AML-193 (cell line): ENCODE data around the gene ARL14.

ENCODE experiments used
- DNase-seq, 2 experiments: peaks; one replicate each; lab custom pipeline; 2025; lab: John Stamatoyannopoulos, UW

ARL14 gene

DNA sequence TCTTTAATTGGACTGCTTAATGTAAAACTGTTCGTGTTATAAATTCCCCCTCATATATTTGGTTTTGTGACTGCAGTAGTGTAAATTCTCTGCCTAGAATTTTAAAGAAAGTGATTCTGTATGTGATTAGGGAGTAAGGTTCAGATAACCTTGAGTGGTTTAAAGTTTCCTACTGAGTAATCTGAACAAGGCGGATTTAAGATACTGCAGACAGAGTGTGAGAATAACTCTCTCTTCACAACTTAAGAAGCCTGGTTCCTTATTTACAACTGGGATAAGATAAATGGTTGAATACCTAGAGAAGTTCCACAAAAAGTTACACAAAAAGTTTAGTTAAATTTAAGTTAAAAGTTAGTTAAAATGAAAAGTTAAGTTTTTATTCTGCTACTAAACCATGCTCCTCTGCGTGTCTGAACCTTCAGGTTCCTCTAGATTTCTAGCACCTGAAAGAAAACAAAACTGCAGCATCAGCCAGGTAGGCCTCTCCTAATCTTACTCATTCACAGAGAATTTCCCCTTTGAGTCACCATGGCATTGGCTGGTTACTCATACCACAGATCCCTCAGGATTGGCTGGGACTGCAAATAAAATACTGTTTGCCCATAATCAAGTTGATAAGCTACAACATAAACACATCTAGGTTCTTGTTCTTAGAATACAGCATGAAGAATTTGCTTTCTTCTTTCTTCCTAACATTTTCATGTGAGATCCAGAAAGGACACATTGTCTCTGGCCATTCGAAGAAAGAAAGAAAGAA lies at the start of gene ARL14:
Gene ARL14 (plus strand): TSS at position 614 of the 757 bp plus-strand sequence. CDS start 187 bp downstream, outside the sequence.
- no peak for DNase-seq

DNA sequence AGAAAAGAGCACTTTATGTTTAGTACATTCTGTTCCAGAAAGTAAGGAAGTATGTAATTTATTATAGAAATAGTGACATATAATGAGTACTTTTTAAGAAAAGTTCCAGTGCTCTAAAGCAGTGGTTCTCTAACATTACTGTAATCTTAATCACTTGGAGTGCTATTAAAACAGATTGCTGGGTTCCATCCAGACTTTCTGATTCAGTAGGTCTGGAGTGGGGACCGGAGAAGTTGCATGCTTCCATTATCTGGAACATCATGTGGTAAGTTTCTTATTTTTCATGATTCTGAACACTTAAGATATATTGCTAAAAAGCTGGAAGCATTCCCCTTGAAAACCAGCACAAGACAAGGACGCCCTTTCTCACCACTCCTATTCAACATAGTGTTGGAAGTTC lies 47.5 kb upstream of the ARL14 start:
- no peak for DNase-seq

DNA sequence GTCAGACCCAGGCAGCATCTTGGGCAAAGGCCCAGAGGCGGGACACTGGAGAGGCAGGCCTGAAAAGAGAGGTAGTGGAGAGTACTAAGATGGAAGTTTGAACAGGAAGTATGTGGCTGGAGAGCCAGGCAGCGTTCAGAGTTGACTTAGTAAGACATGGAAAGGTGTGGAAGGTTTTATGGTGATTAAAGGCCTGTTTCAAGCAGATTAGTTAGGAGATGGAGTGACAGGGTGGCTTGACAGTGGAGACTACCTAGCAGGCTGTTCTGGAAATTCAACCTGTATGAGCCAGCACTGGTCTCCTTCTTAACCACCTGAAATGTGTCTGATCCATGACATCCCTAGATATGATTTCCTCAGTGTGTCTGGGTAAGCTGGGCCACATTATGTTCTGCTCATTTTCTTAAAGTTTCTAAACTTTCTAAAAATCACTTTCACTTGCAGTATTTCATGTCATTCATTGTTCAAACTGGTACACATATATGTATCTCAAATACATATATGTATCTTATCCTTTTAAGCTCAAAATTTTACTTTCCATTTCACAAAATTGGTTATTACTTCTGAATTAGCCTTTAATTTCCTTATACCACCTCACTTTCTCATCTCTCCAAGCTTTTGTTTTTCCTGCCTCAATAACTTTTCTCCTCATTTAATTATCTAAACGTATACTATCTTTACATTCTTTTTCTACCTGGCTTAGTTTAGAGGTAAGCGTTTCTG lies 43.4 kb upstream of the ARL14 start:
- DNase-seq = no peak

DNA sequence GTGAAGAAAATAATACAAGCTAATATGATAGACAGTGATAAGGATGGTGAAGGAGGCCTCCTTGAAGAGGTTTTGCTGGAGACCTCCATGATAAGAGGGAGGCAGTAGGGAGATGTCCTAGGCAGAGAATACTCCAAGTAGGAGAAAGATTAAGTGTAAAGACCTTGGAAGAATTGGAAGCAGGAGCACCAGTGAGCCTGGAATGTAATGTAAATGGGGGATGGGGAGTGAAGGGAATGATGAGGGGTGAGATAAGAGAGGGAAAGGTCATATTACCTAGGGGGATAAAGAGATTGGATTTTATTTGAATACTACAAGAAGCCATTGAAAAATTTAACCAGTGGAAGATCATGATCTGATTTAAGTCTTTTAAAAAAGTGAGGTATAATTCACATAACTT lies 41.7 kb upstream of the ARL14 start:
- DNase-seq = no peak

DNA sequence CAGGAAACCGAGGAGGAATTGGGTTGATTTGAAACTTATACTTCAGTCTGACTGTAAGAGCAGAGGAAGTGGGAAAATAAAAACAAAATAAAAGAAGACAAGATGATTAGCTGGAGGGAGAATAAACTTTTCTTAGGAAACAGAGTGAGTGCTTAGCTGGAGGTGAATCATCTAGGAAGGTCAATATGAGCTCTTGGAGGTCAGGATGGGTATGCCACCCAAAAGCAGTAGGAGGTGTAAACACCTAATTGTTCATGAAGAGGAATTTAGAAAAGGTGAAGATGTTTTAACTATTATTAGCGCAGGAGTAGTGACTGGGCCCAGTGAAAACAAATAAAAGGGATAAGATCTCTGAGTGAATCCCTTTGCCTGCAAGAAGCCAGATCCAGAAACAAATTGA lies 39.9 kb upstream of the ARL14 start:
- DNase-seq = no peak

DNA sequence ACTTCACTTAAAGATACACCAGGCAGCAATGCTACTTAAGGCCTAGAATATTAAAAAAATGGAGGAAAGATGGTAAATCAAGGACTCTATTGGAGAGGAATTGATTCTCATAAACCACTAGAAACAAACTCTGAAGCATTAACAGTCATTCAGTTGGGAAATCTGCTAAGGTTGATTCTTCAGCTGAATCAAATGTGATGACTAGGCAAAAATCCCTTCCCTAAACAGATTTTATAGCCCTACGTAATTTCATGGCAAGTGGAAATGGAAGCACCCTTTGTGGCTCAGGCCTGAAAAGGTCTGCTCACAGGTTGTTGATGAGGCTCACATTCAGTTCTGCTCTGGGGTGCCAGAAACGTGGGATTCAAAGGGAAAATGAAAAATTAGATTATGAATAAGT lies 38.8 kb upstream of the ARL14 start:
- DNase-seq = no peak

DNA sequence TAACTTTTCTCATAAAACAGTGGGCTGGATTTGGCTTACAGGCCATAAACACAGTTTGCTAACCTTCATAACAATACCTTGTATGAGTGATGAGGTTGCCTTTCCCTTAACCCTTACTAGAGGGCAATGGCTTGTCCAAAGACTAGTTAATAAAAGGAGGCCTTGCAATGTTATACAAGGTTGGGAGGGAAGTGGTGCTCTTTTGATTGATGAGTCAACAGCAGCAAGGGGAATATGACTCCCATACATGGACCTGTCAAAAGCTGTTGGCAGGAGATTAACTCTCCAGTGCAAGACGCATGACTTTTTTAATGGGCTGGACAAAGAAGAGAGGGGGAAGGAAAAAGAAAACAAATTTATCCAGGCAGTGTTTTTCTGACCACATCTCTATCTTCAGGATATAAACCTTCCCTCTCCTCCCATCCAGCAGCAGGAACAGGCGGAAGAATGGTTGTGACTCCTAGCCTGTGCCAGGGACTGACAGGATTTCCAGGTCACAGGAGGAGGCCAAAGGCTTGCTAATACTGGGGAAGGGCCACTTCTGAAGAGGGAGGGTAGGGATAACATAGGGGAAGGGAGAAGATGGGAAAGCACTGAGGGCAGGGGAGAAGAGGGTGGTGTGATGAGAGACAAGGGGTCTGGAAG lies 35.2 kb upstream of the ARL14 start:
- DNase-seq = no peak

DNA sequence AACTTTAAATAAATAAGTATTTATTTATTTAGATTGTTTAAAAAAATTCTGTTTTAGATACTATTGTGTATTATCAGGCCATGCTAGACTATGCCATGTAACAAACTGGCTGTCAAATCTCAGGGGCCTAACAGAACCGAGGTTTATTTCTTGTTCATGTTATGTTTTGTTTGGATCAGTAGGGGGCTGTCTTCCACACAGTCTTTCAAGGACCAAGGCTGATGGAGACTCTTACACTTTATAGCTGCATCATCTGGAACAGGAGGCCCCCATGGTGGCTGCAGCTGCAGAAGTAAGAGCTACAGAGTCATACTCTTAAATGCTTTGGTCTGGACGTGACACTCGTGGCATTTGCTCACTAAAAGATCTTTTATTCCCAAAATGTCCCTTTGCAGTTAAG lies 33.0 kb upstream of the ARL14 start:
- DNase-seq = no peak

DNA sequence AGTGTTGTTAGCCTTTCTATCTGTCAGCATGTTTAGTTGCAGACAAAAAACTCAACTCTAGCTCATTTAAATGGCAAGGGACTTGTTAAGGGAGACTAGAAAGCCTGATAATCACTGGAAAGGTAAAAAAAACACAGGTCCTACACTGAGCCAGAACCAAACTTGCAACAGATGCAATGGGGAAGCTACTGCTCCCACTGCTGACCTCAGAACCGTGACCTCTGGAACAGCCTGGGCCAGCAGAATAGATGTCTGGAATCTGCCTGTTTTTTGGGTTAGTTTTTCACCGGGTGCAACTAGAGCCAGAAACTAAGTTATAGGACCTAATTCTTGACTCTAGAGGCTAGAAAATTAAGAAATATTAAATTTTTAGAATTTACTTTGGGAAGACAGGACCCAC lies 32.5 kb upstream of the ARL14 start:
- DNase-seq = no peak

DNA sequence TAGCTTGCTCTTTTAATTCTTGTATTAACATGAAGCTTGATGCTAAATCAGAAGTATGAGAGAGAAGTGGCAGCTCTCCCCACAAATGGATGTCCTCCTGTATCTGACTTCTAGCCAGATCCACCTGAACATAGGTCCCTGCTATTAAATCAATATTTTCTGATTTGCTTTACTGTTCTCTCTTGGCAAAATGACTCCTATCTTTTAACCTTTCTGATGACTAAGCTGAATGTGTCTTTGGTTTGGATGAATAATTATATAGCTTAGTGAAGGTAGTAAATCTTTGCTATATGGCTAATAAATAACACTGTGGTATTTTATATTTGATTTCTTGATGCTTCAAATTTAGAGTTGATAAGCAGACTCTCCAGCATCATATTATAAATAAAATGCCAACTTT lies 28.3 kb upstream of the ARL14 start:
- DNase-seq = no peak

DNA sequence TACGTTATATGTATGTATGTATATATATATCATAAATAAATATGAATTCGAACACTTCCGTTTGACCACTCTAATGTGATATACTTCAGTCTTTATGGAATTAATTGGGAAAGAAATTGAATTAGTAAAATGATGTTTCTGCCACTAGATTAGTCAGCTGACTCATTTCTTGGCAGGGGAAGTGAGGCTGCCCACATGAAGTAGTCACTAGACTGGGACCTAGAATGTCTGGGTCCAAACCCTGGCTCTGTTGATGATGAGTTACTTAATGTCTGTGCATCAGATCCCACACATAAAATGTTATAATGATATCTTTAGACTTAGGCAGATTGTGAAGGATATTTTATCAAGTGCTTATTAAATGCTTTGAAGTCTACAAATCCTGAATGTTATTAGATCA lies 27.4 kb upstream of the ARL14 start:
- DNase-seq = no peak

DNA sequence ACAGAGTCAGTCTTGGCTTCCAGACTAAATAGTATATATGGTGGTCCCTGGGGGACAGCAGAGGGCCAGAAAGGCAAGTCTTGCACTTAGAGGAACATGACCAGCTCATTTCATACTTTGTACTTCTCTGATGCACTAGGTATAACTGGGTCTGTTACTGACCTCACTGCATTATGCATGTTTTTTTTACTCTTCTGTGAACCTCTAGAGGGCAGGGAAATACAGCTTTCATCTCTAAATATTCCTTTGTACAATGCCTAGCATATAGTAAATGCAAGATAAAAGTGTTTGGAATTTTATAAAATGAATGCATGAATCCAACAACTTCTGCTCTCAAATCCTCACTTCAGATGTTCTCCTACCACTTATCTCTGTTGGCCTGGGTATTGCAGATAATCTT lies 23.4 kb upstream of the ARL14 start:
- DNase-seq = no peak

DNA sequence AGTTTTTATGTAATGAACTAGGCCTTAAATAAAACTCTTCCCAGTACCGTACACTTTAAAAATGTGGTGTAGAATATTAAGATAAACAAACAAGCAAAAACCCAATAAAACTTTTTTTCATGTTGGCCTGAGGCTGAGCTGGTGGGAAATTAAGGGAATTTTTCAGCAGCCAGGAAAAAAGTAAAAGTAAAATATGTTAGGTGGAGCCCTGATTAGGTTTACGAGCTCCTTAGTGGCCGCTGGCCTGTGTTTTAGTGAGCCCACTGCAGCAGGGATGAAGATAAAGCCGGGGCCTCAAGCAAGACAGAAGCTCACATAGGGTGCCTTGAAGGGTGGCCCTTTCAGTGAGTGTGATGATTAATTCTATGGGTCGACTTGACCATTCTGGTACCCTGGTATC lies 16.1 kb upstream of the ARL14 start:
- no peak for DNase-seq

DNA sequence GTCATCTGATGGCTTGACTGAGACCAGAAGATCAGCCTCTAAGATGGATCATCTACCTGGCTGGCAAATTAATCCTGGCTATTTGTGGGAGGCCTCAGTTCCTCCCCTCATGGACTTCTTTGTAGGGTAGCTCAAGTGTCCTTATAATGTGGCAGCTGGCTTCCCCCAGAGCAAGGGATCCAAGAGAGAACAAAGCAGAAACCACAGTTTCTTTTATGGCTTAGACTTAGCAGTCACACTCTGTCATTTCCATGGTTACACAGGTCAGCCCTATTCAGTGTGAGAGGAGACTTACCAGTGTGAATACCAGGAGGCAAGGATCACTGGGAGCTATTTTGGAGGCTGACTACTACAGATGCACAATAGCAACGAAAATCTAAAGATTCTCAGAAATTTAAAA lies 15.3 kb upstream of the ARL14 start:
- no peak for DNase-seq

DNA sequence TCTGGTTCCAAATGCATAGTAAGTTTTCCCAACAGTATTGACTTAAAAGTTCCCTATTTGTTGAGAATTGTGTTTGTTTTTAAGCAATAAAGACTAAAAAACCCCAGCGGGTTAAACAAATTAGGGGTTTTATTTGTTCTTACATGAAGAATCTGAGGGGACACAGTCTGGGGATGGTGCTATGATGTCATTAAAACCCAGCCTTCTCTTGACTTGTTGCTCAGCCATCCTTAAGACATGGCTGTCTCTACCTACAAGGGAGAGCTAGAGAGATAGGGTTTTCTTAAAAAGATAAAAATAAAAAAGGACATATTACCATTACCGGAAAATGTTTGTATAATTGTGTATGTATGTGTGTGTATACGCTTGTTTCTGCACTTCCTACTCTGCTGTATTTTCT lies 11.7 kb upstream of the ARL14 start:
- no peak for DNase-seq

DNA sequence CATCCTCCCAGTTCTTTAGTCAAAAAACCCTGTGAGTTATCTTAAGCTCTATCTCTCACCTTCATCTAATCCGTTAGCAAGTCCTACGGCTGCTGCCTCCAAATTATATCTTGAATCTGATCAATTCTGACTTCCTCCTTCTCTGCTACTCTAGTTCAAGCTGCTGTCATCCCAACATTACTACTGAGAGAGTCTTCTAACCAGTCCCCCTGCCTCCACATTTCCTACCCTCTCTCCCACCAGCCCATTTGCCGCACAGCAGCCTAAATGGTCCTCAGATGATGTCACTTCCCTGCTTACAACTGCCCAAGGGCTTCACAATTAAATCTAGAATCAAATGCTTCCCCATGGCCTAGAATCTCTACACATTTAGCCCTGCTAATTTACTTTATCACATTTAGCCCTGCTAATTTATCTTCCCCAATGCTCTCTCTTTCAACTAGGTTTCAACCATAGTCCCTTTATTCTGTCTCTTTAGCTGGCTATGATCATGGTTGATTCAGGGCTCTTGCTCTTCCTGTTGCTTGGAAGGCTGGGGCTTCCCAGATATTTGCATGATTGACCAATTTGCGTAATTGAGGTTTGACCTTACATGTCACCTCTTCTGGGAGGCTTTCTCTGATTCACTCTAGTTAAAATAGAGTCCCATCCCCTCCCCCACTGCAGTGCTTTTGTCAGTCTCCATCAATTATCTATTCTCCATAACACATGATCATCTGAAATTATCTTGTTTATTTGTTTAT lies 11.0 kb upstream of the ARL14 start:
- DNase-seq = no peak

DNA sequence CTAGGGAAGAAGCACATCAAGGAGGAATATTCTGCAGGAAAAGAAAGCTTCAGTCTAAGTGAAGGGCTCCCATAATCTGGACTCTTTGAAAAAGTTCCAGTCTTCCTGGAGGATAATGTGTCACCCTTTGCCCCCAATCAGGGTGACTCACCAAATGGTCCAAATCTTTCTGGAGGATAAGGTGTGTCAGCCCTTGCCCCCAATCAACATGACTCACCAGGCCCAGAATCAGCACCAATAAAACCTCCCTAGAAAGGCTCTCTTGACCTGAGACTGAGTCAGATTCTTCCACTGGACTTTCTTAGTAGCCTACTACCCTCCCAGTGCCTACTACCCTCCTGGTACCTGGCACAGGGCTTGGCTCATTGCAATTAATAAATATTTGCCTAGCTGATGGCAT lies 9.5 kb upstream of the ARL14 start:
- DNase-seq = no peak

DNA sequence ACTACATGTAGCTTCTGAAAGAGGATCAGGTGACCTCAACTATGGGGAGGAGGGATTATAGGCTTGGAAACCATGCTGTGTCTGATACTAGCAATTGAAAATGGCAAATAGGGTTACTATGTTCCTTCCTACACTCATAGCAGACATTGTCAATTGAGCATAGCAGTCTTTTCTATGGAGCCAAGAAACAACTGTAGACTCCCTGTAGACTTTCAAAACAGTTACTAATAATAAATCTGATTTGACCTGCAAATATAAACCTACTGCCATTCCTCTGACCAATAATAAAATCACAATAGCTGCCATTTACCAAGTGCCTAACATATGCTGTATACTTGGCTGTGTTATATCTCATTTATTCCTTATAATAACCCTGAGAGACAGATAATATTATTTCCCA lies 8.5 kb upstream of the ARL14 start:
- no peak for DNase-seq

DNA sequence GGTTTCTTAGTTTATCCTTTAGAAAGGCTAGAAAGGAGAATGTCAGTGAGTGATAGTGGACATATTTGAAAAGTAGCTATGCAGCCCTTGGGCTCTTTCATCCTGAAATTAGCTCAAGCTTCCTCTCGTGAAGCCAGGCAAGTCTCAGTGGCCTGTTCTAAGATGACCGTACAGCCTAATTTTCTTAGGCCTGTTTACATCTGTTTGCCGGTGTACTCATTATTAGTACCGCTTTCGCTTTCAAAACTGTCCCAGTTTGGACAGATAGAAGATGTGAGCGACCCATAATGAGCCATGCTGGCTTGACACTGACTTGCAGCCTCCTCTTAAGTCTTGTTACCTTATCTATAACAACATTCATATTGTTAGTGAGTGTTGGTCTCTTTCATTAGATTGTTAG lies 5.7 kb upstream of the ARL14 start:
- DNase-seq = no peak

DNA sequence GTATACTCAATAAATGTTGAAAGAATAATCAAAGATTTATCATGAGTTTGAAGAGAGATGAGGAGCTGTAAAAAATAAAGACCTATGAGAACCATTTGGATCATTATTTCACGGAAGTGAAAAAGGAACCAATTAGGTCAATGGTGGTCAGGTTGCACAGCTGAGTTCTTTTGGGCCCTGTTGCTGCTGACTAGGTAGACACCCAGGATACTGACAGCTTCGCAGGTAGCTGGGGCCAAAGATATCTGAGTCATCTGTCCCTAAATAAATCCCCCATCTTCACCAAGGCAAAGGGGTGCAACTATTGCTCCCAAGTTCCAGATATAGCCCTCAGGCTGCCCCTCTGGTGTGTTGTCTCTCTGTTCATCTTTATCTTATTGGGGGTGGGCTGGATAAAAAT lies 5.0 kb upstream of the ARL14 start:
- DNase-seq = no peak

DNA sequence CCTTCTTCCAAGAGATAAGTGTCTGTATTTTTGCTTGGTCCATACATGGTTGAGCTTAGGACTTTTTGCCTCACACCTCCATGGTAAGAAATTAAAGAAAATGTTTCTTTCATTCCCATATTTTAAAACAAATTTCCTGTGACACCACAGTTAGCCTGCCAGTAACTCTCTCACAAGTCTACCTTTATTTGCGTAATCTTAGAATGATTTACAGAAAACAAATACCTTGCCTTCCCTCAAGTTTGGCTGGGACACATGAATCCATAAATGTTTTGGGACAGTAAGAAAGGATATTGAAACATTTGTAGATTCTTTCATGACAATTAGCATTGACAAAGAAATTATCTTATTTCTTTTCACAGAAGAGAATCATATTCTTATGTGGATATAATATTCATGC lies 3.8 kb upstream of the ARL14 start:
- no peak for DNase-seq

DNA sequence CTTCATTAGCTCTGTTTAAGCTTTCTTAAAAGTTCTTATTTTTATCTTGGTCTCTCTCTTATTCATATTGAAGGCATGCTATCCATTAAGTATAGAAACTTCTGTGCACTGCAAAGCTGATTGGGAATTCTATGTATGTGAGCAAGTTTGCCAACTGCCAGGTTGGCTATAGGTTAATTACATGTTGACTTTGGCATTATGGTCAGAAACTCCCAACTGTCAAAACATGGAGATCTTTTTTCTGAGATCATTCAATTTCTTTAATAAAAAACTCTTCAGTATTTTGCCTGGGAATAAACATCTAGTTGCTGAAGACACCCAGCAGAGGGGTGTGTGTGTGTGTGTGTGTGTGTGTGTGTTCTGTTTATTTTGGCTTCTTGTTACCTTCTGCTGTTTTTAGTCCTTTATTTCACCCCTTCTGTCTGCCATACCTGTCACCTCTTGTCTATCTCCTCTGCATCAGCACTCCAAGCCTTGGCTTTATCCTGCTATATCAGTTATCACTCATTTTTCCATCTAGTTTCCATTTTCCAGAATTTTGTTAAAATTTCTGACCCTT lies 1.3 kb upstream of the ARL14 start:
- no peak for DNase-seq
